HPDE6-E6E7 (cell line): Measurements from ENCODE around the gene LMTK3.
A peak's percentile ranks its signal among the peaks of the same experiment; 100 is the strongest.
"Not testable (repeated sequence)": the region's sequence is repeated elsewhere in the genome, so short reads cannot be mapped to it uniquely, and the experiment has no call there.

Experiments
- DNase-seq: peaks from one replicate; pipeline ENCODE4 v3.0.0; 2011; ENCODE audit warnings: missing footprints; ENCODE audit errors: extremely low spot score

Gene LMTK3

DNA sequence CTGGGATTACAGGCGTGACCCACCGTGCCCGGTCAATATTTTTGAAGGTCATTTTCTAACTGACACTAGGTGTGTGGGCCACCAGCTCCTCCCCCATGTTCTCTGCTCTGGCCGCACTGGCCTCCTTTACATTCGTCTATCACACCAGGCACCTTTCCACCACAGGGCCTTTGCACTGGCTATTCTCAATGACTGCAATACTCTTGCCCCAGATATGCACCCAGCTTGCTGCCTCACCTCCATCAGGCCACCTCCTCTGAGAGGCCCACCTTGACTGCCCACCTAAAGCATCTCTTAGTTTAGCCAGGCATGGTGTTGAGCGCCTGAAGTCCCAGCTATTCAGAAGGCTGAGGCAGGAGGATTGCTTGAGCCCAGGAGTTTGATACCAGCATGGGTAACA is 30.2 kb upstream of the LMTK3 start:
- no peak for DNase-seq

DNA sequence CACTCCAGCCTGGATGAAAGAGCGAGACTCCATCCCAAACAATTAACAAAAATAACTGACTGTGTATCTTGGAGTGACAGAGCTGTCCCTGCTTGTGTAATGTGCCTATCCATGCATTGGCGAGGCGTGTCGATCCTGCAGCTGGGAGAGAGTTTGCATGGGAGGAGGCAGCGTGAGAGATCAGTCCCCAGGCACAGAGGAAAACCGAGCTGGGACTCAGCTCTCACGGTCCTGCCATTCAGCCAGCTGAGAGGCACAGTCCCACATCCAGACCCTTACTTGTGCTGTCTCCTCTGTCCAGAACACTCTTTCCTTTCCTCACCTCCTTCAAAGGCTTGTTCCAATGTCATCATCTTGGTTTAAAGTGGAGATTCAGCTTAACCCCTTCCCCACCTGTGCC is 28.5 kb upstream of the LMTK3 start:
- DNase-seq = no peak

DNA sequence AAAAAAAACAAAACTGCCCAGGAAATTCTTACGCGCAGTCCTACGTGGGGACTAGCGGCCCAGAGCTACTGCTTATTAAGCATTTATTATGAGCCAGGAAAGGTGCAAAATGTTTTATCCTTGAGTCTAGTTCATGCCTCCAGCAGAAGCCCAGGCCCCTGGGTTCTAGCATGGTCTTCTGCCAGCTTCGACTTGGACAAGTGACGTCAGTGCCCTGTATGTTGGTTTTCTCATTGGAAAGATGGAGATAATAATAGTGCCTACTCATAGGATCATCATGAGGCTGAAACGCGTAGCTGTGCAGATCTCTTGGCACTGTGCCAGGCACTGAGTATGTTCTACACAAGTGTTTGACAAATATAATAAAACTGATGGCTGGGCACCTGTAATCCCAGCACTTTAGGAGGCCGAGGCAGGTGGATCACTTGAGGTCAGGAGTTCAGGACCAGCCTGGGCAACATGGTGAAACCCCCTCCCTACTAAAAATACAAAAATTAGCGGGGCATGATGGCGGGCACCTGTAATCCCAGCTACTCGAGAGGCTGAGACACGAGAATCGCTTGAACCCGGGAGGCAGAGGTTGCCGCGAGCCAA is 28.0 kb upstream of the LMTK3 start:
- no peak for DNase-seq

- DNase-seq = not testable (repeated sequence)
These were observed 26.4 kb upstream of the LMTK3 start for GRCh38 chr19:48538057-48538456.

DNA sequence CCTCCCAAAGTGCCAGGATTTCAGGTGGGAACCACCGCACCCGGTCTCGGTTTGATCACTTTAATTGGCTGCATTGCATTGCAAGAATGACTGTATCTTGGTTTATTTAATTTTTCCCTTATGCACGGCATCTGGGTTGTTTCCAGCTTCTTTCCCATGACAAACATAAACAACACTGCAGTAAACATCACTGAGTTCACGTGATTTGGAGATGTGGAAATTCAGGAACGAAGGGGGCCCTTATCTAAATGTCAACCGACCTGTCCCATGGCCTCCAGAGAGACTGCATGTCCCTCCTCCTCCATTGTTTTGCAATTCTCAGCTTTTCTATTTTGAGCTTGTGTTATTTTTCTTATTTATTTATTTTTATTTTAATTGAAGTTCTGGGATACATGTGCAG is 25.9 kb upstream of the LMTK3 start:
- no peak for DNase-seq

GRCh38 chr19:48533770-48534169 is 22.1 kb upstream of the LMTK3 start:
- no peak for DNase-seq

- no peak for DNase-seq
These were observed 19.1 kb upstream of the LMTK3 start for GRCh38 chr19:48530770-48531169.

DNA sequence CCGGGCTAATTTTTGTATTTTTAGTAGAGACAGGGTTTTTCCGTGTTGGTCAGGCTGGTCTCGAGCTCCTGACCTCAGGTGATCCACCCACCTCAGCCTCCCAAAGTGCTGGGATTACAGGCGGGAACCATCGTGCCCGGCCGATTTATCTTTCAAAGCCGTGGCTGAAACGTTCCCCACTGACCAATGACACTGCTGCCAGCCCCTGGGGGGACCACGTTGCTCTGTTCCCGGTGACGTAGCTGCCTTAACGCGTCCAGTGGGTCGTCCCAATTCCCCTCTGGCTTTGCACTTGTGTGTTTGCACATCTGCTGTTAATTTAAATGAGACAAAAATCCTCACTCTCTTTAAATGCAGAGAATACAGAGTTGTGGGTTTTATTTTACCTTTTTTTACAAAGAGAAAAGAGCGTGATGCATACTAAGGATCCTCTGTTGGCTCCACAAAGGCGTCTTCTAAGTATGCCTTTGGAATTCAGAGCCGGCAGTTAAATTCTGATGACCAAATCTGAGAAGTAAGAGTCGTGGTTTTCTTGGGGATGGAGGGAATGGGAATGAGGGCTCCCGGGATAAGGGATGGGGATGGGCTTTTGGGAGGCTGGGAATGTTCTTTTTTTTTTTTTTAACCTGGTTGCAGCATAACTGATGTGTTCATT is 18.6 kb upstream of the LMTK3 start:
- no peak for DNase-seq

GRCh38 chr19:48529156-48529555 is 17.5 kb upstream of the LMTK3 start:
- no peak for DNase-seq

- no peak for DNase-seq
These were observed 13.1 kb upstream of the LMTK3 start for GRCh38 chr19:48524732-48525131.

- DNase-seq = no peak
These were observed 12.6 kb upstream of the LMTK3 start for GRCh38 chr19:48524221-48524620.

- DNase-seq = no peak
These were observed 8.5 kb upstream of the LMTK3 start for GRCh38 chr19:48520134-48520533.

DNA sequence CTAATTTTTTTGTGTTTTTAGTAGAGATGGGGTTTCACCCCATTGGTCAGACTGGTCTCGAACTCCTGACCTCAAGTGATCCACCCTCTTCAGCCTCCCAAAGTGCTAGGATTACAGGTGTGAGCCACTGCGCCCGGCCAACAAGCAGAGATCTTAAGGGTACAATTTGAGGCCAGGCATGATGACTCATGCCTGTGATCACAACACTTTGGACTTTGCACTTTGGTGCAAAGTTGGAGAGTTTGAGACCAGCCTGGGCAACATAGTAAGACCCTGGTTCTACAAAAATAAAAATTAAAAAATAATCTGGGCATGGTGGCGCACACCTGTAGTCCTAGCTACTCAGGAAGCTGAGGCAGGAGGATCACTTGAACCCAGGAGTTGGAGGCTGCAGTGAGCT is 7.8 kb upstream of the LMTK3 start:
- not testable (repeated sequence) for DNase-seq

DNA sequence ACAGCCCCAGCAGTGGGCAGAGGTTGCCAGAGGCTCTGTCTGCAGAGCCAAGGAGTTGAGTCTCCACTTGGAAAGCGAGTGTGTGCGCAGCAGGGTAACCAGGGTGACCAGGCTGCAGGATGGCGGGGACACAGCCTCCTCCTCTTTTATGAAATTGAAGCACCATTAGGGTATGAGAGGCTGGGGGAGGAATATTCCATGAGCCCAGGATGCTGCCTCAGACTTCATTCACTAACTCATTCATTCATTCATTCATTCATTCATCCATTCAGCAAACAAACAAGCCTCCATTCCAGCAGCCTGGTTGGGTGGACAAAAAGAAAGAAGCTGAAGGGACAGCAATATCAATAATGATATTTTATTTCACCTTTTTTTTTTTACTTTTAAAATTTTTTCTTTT is 6.6 kb upstream of the LMTK3 start:
- no peak for DNase-seq

DNA sequence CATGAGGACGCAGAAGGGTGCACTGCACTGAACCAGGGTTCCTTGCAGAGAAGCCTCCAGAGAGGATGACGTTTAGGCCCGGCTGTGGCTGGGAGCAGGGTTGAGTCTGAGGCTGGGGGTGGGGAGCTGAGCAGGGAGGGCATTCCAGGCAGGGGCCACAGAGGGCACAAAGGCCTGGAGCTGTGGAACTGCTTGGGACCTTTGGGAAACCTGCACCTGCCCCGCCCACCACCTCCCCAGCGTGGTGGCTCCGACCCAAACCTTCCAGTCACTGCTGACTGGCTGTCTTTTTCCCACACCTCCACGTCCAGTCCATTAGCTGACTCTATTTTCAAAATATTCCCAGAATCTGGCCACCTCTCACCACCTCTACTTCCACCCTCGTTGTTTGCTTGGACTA is 4.9 kb upstream of the LMTK3 start:
- DNase-seq = no peak

DNA sequence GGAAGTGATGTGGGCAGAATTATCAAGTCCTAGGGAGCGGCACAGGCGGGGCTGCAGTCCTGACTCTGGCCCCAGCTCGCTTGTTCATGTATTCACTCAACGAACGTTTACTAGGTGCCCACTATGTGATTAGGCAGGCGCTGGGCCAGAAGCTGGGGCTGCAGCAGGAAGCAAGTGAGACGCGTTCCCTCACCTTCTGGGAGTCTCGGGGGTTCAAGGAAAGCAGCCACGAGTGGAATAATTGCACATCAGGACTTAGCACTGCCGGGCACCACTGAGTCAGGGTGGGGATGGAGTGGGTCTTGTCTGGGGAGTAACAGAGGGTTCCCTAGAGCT is 2.5 kb upstream of the LMTK3 start:
- DNase-seq = no peak

DNA sequence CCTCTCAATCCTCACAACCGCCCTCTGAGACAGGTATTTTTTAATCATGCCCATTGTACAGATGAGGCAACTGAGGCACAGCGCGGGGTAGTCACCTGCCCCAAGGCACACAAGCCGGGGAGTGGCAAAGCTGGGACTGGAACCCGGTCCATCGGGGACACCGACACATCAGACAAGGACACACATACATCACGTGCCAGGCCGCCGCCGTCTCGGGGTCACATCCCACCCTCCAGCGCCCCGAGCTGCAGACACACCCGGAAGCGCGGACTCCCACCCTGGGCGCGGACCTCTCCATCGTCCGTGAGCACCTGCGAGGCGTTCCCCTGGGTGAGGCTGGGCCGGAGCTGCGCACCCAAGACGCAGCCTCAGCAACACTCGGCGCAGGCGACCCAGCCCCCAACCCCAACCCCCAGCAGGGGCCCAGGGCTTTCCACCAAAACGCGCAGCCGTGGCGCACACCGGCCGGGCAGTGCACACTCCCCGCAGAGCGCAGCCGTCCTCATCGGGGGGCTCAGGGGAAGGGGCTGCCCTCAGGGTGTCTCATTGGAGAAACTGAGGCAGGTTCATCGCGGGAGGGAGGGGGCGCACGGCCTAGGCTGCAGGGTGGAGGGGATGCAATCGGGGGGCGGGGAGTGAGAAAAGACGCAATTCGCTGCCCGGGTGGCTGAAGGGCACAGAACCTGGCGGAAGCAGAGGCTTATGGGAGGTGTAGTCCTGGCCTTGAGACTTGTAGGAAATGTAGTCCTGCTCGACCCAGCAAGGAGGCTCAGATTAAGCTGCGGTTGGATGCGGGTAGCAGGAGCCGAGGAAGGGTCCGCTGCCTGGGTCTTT is 1.9 kb upstream of the LMTK3 start:
- DNase-seq = peak; percentile 80

GRCh38 chr19:48512504-48513288 is 1.1 kb upstream of the LMTK3 start:
- no peak for DNase-seq

GRCh38 chr19:48511321-48511731 is 309 bp downstream of the LMTK3 start:
- no peak for DNase-seq

DNA sequence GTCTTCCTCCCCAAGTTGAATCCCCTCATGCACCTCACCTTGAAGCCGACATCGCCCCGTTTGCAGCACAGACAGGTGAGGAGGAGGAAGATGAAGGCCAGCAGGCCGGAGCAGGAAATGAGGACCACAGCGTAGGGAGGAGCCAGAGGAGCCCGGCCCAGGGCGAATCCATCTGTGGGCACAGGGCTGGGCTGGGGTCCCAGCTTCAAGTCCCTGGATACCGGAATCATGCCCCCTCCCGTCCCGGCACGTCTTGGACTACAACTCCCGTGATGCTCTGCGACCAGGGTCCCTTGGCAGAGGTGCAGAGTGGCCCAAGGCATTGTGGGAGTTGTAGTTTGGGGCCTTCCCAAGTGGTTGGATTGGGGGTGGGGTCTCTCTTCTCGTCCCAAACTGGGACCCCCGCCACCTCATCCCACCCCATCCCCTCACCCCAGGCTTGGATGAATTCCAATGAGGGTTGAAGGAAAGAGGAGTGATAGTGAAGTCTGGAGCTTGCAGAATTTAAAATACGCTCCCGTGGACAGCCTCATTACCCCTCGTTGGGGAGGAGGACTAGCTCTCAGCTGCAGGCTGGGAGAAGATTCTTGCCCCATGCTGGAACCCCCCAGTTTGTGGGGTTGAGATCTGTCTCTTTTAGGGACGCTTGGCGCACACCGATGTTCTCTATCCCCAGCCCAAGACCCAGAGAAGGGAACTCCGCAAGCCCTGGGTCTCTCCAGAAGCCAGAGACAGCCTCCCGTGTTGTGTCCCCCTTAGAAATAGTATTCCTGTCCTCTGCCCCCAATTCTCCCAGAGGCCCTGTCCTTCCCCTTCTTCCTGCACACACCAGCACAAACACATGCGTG is 990 bp downstream of the LMTK3 start:
- no peak for DNase-seq

DNA sequence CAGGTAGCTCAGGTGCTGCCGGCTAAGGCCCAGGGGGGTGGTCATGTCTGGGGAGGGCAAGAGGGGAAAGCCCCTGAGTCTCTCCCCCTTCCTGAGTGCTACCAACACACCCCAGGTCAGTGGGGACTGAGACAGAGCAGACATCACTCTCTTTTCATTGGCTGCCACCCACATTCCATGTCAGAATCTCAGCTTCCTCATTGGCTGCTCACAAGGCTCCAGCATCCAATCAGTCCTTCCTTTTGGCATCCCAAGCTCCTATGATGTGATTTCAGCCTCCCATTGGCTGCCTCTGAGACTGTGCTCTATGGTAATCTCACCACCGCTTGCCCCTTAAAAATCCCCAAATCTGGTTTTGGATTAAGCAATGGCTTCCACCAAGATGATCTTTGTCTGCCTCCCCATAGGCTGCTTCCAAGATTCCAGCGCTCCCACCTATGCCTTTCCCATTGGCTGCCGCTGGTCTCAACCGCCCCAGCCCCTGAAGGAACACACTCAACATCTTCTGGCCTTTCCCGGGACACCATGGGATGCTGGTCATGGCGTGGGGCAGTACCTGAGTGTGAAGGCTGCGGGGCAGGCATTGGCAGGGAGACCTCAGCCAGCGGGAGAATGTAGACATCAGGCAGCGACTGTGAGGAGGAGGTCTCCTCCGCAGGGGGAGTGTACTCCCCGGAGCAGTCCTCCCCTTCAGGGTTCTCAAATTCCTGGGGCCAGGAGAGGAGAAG is 2.0 kb downstream of the LMTK3 start:
- no peak for DNase-seq
